T-helper 1 cell (primary cell): Measurements from ENCODE around the gene USO1.

ENCODE experiments used
- DNase-seq, 5 donors: peaks; one replicate each; pipeline ENCODE4 v3.0.0-alpha.2; 2012 to 2020

The USO1 gene

GRCh38 chr4:75848171-75848760 lies 123.9 kb downstream of the USO1 start:
- DNase-seq, result peak in 1 of 5 donors; percentile 78

DNA sequence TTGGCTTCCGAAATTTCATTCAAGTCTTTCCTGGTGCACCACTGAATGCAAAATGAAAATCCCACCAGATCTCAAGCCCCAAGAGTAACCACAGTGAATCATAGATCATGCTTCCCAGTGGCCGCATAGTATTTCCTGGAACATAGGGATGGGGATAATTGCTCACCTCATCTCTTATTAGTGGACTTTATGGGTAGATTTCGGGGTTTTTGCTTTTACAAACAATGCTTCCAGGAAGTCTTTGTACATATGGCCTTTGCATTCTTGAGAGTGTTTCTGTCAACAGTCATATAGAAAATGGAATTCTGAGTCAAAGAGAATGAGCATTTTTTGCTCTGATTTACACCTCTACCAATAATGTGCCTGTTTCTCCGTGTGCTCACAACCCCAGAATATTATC lies 124.5 kb downstream of the USO1 start:
- peak in 1 of 5 donors; percentile 56 for DNase-seq

GRCh38 chr4:75849461-75849860 lies 125.1 kb downstream of the USO1 start:
- DNase-seq, result peak in 1 of 5 donors; percentile 33

DNA sequence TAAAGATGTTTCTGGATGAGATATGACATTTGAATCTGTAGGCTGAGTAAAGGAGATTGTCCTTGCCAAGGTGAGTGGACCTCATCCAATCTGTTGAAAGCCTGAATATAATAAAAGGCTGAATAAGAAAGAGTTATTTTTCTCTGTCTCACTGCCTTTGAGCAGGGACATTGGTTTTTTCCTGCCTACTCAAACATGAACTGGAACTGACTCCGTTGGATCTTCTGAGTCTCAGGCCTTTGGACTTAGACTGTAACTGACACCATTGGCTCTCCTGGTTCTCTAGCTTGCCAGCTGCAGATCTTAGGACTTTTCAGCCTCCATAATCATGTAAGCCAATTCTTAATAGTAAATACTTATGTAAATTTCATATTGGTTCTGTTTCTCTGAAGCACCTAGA lies 134.3 kb downstream of the USO1 start:
- DNase-seq, result no peak

- DNase-seq, result no peak
Observed at GRCh38 chr4:75860606-75861005, 136.2 kb downstream of the USO1 start.
